HG02610 (cell line): ENCODE measurements around the gene NR2F1.

Source experiments
- ATAC-seq: cut with Tn5 transposase; IDR thresholded peaks from one replicate; pipeline ENCODE4 v1.9.1; 2021; ENCODE audit warnings: mild to moderate bottlenecking, moderate library complexity; ENCODE audit not compliant: unreplicated experiment

The NR2F1 gene

GRCh38 chr5:93603793-93604643 is 21.0 kb downstream of the NR2F1 start:
- ATAC-seq = no peak

- no peak for ATAC-seq
Observed at GRCh38 chr5:93604644-93605515, 21.9 kb downstream of the NR2F1 start.

- ATAC-seq = no peak
Observed at GRCh38 chr5:93606382-93606752, 23.3 kb downstream of the NR2F1 start.

- ATAC-seq = peak; percentile 91
Observed at GRCh38 chr5:93607367-93608258, 24.6 kb downstream of the NR2F1 start.

GRCh38 chr5:93608855-93609254 is 25.8 kb downstream of the NR2F1 start:
- ATAC-seq = no peak

GRCh38 chr5:93609762-93610161 is 26.7 kb downstream of the NR2F1 start:
- no peak for ATAC-seq

GRCh38 chr5:93610581-93611272 is 27.7 kb downstream of the NR2F1 start:
- ATAC-seq = no peak

- ATAC-seq = no peak
Observed at GRCh38 chr5:93611273-93611975, 28.4 kb downstream of the NR2F1 start.

GRCh38 chr5:93611976-93612854 is 29.2 kb downstream of the NR2F1 start:
- ATAC-seq = no peak

- no peak for ATAC-seq
Observed at GRCh38 chr5:93612855-93613243, 29.8 kb downstream of the NR2F1 start.

- no peak for ATAC-seq
Observed at GRCh38 chr5:93616538-93617174, 33.6 kb downstream of the NR2F1 start.

GRCh38 chr5:93620487-93621326 is 37.7 kb downstream of the NR2F1 start:
- ATAC-seq = peak; percentile 95

GRCh38 chr5:93621327-93621798 is 38.3 kb downstream of the NR2F1 start:
- ATAC-seq = peak; percentile 12

- ATAC-seq = no peak
Observed at GRCh38 chr5:93622240-93622885, 39.3 kb downstream of the NR2F1 start.

- ATAC-seq = no peak
Observed at GRCh38 chr5:93623153-93623552, 40.1 kb downstream of the NR2F1 start.

GRCh38 chr5:93626801-93627200 is 43.8 kb downstream of the NR2F1 start:
- no peak for ATAC-seq

GRCh38 chr5:93632327-93632726 is 49.3 kb downstream of the NR2F1 start:
- no peak for ATAC-seq
